Liver (tissue), 3 donors: ENCODE measurements around the gene LOXL3.

Experiments
- ATF3 ChIP-seq: IDR thresholded peaks from 2 replicates; pipeline ENCODE4 v1.6.1; 2016; ENCODE audit warnings: antibody characterized with exemption
- CTCF ChIP-seq: fragments of 150-350 bp; IDR thresholded peaks from 2 replicates; pipeline ENCODE4 v1.5.1; 2017; ENCODE audit warnings: improper control_type of control experiment, low read depth, low read length; ENCODE audit not compliant: missing input control
- FOXA1 ChIP-seq: IDR thresholded peaks from 2 replicates; pipeline ENCODE4 v1.6.1; 2016; ENCODE audit warnings: antibody characterized with exemption
- GABPA ChIP-seq, 2 donors: IDR thresholded peaks in 1 of 2; conservative IDR thresholded peaks in 1 of 2; 2 replicates each; pipeline ENCODE4 v1.6.1; 2016; ENCODE audit warnings: antibody characterized with exemption in 2 of 2, mild to moderate bottlenecking in 1 of 2, moderate library complexity in 1 of 2
- HNF4A ChIP-seq, 2 donors: conservative IDR thresholded peaks; 2 replicates each; pipeline ENCODE4 v1.6.1; 2016; ENCODE audit warnings: antibody characterized with exemption in 2 of 2, mild to moderate bottlenecking in 2 of 2
- HNF4G ChIP-seq: IDR thresholded peaks from 2 replicates; pipeline ENCODE4 v1.6.1; 2016; ENCODE audit warnings: antibody characterized with exemption
- JUND ChIP-seq, 2 donors: IDR thresholded peaks; 2 replicates each; pipeline ENCODE4 v1.6.1; 2016; ENCODE audit warnings: antibody characterized with exemption in 2 of 2
- MAX ChIP-seq: IDR thresholded peaks from 2 replicates; pipeline ENCODE4 v1.6.1; 2016; ENCODE audit warnings: antibody characterized with exemption
- RAD21 ChIP-seq, 2 donors: IDR thresholded peaks; 2 replicates each; pipeline ENCODE4 v1.6.1; 2016; ENCODE audit warnings: antibody characterized with exemption in 2 of 2, mild to moderate bottlenecking in 2 of 2
- SP1 ChIP-seq: IDR thresholded peaks from 2 replicates; pipeline ENCODE4 v1.6.1; 2018; ENCODE audit warnings: antibody characterized with exemption, mild to moderate bottlenecking
- TAF1 ChIP-seq: conservative IDR thresholded peaks from 2 replicates; pipeline ENCODE4 v1.6.1; 2016; ENCODE audit warnings: antibody characterized with exemption, mild to moderate bottlenecking
- YY1 ChIP-seq: IDR thresholded peaks from 2 replicates; pipeline ENCODE4 v1.6.1; 2016; ENCODE audit warnings: antibody characterized with exemption, mild to moderate bottlenecking
- ZBTB33 ChIP-seq: IDR thresholded peaks from 2 replicates; pipeline ENCODE4 v1.6.1; 2016; ENCODE audit warnings: antibody characterized with exemption
- donor health status: healthy.
- donor health status: healthy.

GRCh38 chr2:74529357-74530238 is 24.1 kb downstream of the LOXL3 start, which contains the start of the genes AUP1 and HTRA2:
- no peak for TF ChIP-seq CTCF
- no peak for TF ChIP-seq HNF4G
- no peak for TF ChIP-seq ATF3
- peak; percentile 67 to 68 for TF ChIP-seq RAD21 (IDR thresholded peaks at IDR 0.05)
- peak; percentile 94 for TF ChIP-seq SP1
- TF ChIP-seq GABPA (IDR thresholded peaks at IDR 0.05 in 1 of 2, conservative IDR thresholded peaks at IDR 0.05 in 1 of 2): peak; percentile 67 to 96
- TF ChIP-seq TAF1: peak; percentile 46
- TF ChIP-seq FOXA1: peak; percentile 76
- TF ChIP-seq MAX: peak; percentile 93
- peak; percentile 99 for TF ChIP-seq YY1
- peak; percentile 62 to 72 for TF ChIP-seq JUND (IDR thresholded peaks at IDR 0.05)
- TF ChIP-seq ZBTB33: peak; percentile 97
- peak; percentile 69 to 82 for TF ChIP-seq HNF4A (conservative IDR thresholded peaks at IDR 0.05)
